ENCODE data around the gene CCN5.

The CCN5 gene

GRCh38 chr20:44737116-44737515, 21.9 kb downstream of the CCN5 start:
- no peak for DNase-seq (ENCODE audit: low read depth)

GRCh38 chr20:44738813-44739477, 23.8 kb downstream of the CCN5 start:
- peak; percentile 81 for DNase-seq (ENCODE audit: low read depth)

GRCh38 chr20:44739942-44740341, 24.8 kb downstream of the CCN5 start:
- DNase-seq (ENCODE audit: low read depth) = no peak

- no peak for DNase-seq (ENCODE audit: low read depth)
These were observed 27.3 kb downstream of the CCN5 start for GRCh38 chr20:44742304-44743079.

GRCh38 chr20:44743080-44743701, 28.0 kb downstream of the CCN5 start:
- DNase-seq (ENCODE audit: low read depth) = no peak

- DNase-seq (ENCODE audit: low read depth) = no peak
These were observed 28.9 kb downstream of the CCN5 start for GRCh38 chr20:44743916-44744655.

GRCh38 chr20:44745122-44745597, 30.0 kb downstream of the CCN5 start:
- no peak for DNase-seq (ENCODE audit: low read depth)

GRCh38 chr20:44745598-44746366, 30.6 kb downstream of the CCN5 start, which contains the start of gene KCNK15:
Gene KCNK15, plus strand, starts transcription at chr20:44745865. Its CDS starts 46 bp downstream, at chr20:44745911.
- peak; percentile 44 for DNase-seq (ENCODE audit: low read depth)

- DNase-seq (ENCODE audit: low read depth) = no peak
These were observed 31.4 kb downstream of the CCN5 start for GRCh38 chr20:44746367-44747165.

- DNase-seq (ENCODE audit: low read depth) = peak; percentile 71
These were observed 32.2 kb downstream of the CCN5 start for GRCh38 chr20:44747166-44748004.

- no peak for DNase-seq (ENCODE audit: low read depth)
These were observed 32.8 kb downstream of the CCN5 start for GRCh38 chr20:44748005-44748370.

- DNase-seq (ENCODE audit: low read depth) = no peak
These were observed 35.1 kb downstream of the CCN5 start for GRCh38 chr20:44750081-44750805.

- DNase-seq (ENCODE audit: low read depth) = no peak
These were observed 37.1 kb downstream of the CCN5 start for GRCh38 chr20:44752099-44752931.

- no peak for DNase-seq (ENCODE audit: low read depth)
These were observed 39.4 kb downstream of the CCN5 start for GRCh38 chr20:44754554-44754953.

- DNase-seq (ENCODE audit: low read depth) = no peak
These were observed 41.0 kb downstream of the CCN5 start for GRCh38 chr20:44756011-44756688.

GRCh38 chr20:44756956-44757355, 41.8 kb downstream of the CCN5 start:
- no peak for DNase-seq (ENCODE audit: low read depth)

All from EH (cell line).